ENCODE results near the gene SLC8A1. TPM values are rescaled to one million over a fixed set of nuclear protein-coding genes. Genes with fewer than 3 reads are reported as not detected.

Gene SLC8A1
- total RNA-seq, 2 donors from 2014 or later = 4.7 to 6.3 TPM

- peaks cover 4% of the 10 kb centered on the region for H3K9me3 Mint-ChIP-seq
- H3K4me3 ChIP-seq (ENCODE audit: low read length) = no peak overlapping the region
- no peaks in the 10 kb centered on the region for H3K27me3 ChIP-seq (ENCODE audit: control insufficient read depth, insufficient read depth, low read length, poor library complexity, severe bottlenecking)
- no peaks in the 10 kb centered on the region for H3K27me3 Mint-ChIP-seq (ENCODE audit: insufficient read depth)
- no peak overlapping the region for H3K9ac ChIP-seq (ENCODE audit: extremely low read depth, low read length, poor library complexity, severe bottlenecking)
- H3K4me3 Mint-ChIP-seq = no peak overlapping the region
- H3K36me3 ChIP-seq (ENCODE audit: control insufficient read depth, insufficient read depth, low read length) = no peaks in the 10 kb centered on the region
- H3K4me1 ChIP-seq (ENCODE audit: control insufficient read depth, insufficient read depth, low read length) = no peaks in the 10 kb centered on the region
- no peaks in the 10 kb centered on the region for H3K9me3 ChIP-seq (ENCODE audit: control insufficient read depth, low read length)
- WGBS, 2 experiments (ENCODE audit: insufficient coverage in 1 of 2, insufficient read length in 1 of 2) = 100% methylated on average over 1 of the region's 2 CpGs; no CpG with 5 or more reads in 1 of the 2 experiments
- no peak overlapping the region for H3K27ac Mint-ChIP-seq
- TF ChIP-seq CTCF (conservative IDR thresholded peaks at IDR 0.05) = no peak
- H3K27ac ChIP-seq (ENCODE audit: low read depth, low read length) = no peak overlapping the region
- peaks cover 12% of the 10 kb centered on the region for H3K4me1 Mint-ChIP-seq
- H3K36me3 Mint-ChIP-seq (ENCODE audit: low read depth) = no peaks in the 10 kb centered on the region
- DNase-seq = no peak
Observed at GRCh38 chr2:40200366-40200915, 251.4 kb downstream of the SLC8A1 start.

GRCh38 chr2:40199771-40200170 is 252.1 kb downstream of the SLC8A1 start:
- no peak overlapping the region for H3K27ac ChIP-seq (ENCODE audit: low read depth, low read length)
- Mint-ChIP-seq H3K27me3 (ENCODE audit: insufficient read depth) (no peaks in the 10 kb centered on the region), H3K9me3 (peaks cover under 1% of the 10 kb centered on the region), H3K27ac (no peak overlapping the region), H3K36me3 (ENCODE audit: low read depth) (no peaks in the 10 kb centered on the region), H3K4me1 (peaks cover 12% of the 10 kb centered on the region), H3K4me3 (no peak overlapping the region)
- no peaks in the 10 kb centered on the region for H3K27me3 ChIP-seq (ENCODE audit: control insufficient read depth, insufficient read depth, low read length, poor library complexity, severe bottlenecking)
- H3K9ac ChIP-seq (ENCODE audit: extremely low read depth, low read length, poor library complexity, severe bottlenecking) = no peak overlapping the region
- no peaks in the 10 kb centered on the region for H3K9me3 ChIP-seq (ENCODE audit: control insufficient read depth, low read length)
- H3K4me3 ChIP-seq (ENCODE audit: low read length) = no peak overlapping the region
- no peaks in the 10 kb centered on the region for H3K4me1 ChIP-seq (ENCODE audit: control insufficient read depth, insufficient read depth, low read length)
- DNase-seq = no peak
- no peak for TF ChIP-seq CTCF (conservative IDR thresholded peaks at IDR 0.05)
- no peaks in the 10 kb centered on the region for H3K36me3 ChIP-seq (ENCODE audit: control insufficient read depth, insufficient read depth, low read length)

- Histone ChIP-seq H3K9me3 (ENCODE audit: control insufficient read depth, low read length) (no peaks in the 10 kb centered on the region), H3K4me3 (ENCODE audit: low read length) (no peak overlapping the region), H3K36me3 (ENCODE audit: control insufficient read depth, insufficient read depth, low read length) (no peaks in the 10 kb centered on the region), H3K27ac (ENCODE audit: low read depth, low read length) (no peak overlapping the region), H3K4me1 (ENCODE audit: control insufficient read depth, insufficient read depth, low read length) (no peaks in the 10 kb centered on the region), H3K27me3 (ENCODE audit: control insufficient read depth, insufficient read depth, low read length, poor library complexity, severe bottlenecking) (no peaks in the 10 kb centered on the region), H3K9ac (ENCODE audit: extremely low read depth, low read length, poor library complexity, severe bottlenecking) (no peak overlapping the region)
- Mint-ChIP-seq H3K27ac (no peak overlapping the region), H3K4me1 (peaks cover 5% of the 10 kb centered on the region), H3K9me3 (no peaks in the 10 kb centered on the region), H3K4me3 (no peak overlapping the region), H3K27me3 (ENCODE audit: insufficient read depth) (no peaks in the 10 kb centered on the region), H3K36me3 (ENCODE audit: low read depth) (no peaks in the 10 kb centered on the region)
- TF ChIP-seq CTCF (conservative IDR thresholded peaks at IDR 0.05) = no peak
- WGBS, 2 experiments (ENCODE audit: insufficient coverage in 1 of 2, insufficient read length in 1 of 2) = 86 to 88% methylated on average over 5 of the region's 5 CpGs
- DNase-seq = no peak
Observed at GRCh38 chr2:40197121-40197520, 254.8 kb downstream of the SLC8A1 start.
